ENCODE measurements around the gene EPHB1. TPM values are rescaled to one million over a fixed set of nuclear protein-coding genes. Genes with fewer than 3 reads are reported as not detected.

The EPHB1 gene
- total and polyA plus RNA-seq, 2 donors (not counting 3 experiments of a cell fraction or from before 2014, with no cell fraction given), result 1.3 to 5.2 TPM

DNA sequence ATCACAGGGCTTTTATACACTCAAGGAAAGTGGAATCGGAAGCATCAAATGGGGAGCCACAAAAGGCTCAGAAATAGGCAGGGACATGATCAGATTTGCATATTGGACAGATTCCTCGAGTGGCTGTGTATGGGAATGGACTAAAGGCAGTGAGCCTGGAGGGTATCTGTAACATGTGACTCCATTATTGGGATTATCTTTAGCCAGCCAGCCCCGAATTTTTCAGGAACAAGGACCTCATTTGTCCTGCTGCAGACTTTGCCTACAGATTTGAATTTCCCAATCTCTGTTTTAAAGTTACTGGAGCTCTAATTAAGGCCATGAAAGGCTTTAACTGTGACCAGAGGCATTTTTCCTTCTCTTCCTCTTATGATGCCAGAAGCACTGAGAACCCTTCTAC lies 26.9 kb upstream of the EPHB1 start:
- BruUV-seq (replicated peaks), result no TSS peak
- FAIRE-seq, result no peak
- no peak overlapping the region for H2AFZ ChIP-seq (ENCODE audit: low read depth, low read length)
- no peak overlapping the region for H3K4me2 ChIP-seq (ENCODE audit: insufficient read depth, low read length)
- H3K4me1 ChIP-seq (ENCODE audit: control insufficient read depth, extremely low read depth, insufficient read depth, low read length), result no peaks in the 10 kb centered on the region
- CTCF ChIA-PET, result interaction anchor here (1.3 kb wide), 1 partner anchor 13 kb away, joined by 4 read pairs; no protein-coding TSS in a partner anchor
- no peak for TF ChIP-seq MAX (IDR thresholded peaks at IDR 0.05; ENCODE audit: insufficient read depth, insufficient read length)
- no peaks in the 10 kb centered on the region for H3K79me2 ChIP-seq (ENCODE audit: control insufficient read depth, insufficient read depth, low read length)
- H3K9ac ChIP-seq (replicated peaks; ENCODE audit: extremely low read depth, insufficient read depth, low read length), result no peak overlapping the region
- H4K20me1 ChIP-seq (replicated peaks; ENCODE audit: control insufficient read depth, extremely low read depth, insufficient read depth, low read length), result no peaks in the 10 kb centered on the region
- dilution Hi-C loops (cut with MboI; ENCODE audit: extremely low pct_ligation_motif_present, low sequenced_read_pairs), result no loop called here
- no peak for DNase-seq (ENCODE audit: low read depth, low spot score)
- H3K9me1 ChIP-seq (replicated peaks; ENCODE audit: control insufficient read depth, extremely low read depth, insufficient read depth, low read length), result no peaks in the 10 kb centered on the region
- no peak overlapping the region for H3K27ac ChIP-seq (ENCODE audit: insufficient read depth, low read depth, low read length)
- H3K27me3 ChIP-seq (ENCODE audit: control insufficient read depth in 2 of 2, insufficient read depth in 2 of 2, low read length in 2 of 2), result no peaks in the 10 kb centered on the region
- H3K36me3 ChIP-seq (ENCODE audit: control insufficient read depth in 2 of 2, extremely low read depth in 1 of 2, insufficient read depth in 2 of 2, low read length in 2 of 2), result no peaks in the 10 kb centered on the region
- POLR2A ChIA-PET, result no interaction called here
- intact Hi-C loops (cut with micrococcal nuclease), result no loop called here
- no peak overlapping the region for H3K4me3 ChIP-seq (replicated peaks in 1 of 3; ENCODE audit: insufficient read depth in 1 of 3, low read depth in 1 of 3, low read length in 3 of 3)
- H3K9me3 ChIP-seq (replicated peaks; ENCODE audit: control insufficient read depth, insufficient read depth, low read length), result no peaks in the 10 kb centered on the region

GRCh38 chr3:134768837-134769236 lies 26.2 kb upstream of the EPHB1 start:
- Histone ChIP-seq H3K36me3 (ENCODE audit: control insufficient read depth in 2 of 2, extremely low read depth in 1 of 2, insufficient read depth in 2 of 2, low read length in 2 of 2) (no peaks in the 10 kb centered on the region), H3K9me1 (replicated peaks; ENCODE audit: control insufficient read depth, extremely low read depth, insufficient read depth, low read length) (no peaks in the 10 kb centered on the region), H2AFZ (ENCODE audit: low read depth, low read length) (no peak overlapping the region), H3K4me2 (ENCODE audit: insufficient read depth, low read length) (no peak overlapping the region), H3K9me3 (replicated peaks; ENCODE audit: control insufficient read depth, insufficient read depth, low read length) (no peaks in the 10 kb centered on the region), H3K9ac (replicated peaks; ENCODE audit: extremely low read depth, insufficient read depth, low read length) (no peak overlapping the region), H4K20me1 (replicated peaks; ENCODE audit: control insufficient read depth, extremely low read depth, insufficient read depth, low read length) (no peaks in the 10 kb centered on the region), H3K27me3 (ENCODE audit: control insufficient read depth in 2 of 2, insufficient read depth in 2 of 2, low read length in 2 of 2) (no peaks in the 10 kb centered on the region), H3K27ac (ENCODE audit: insufficient read depth, low read depth, low read length) (no peak overlapping the region), H3K4me1 (ENCODE audit: control insufficient read depth, extremely low read depth, insufficient read depth, low read length) (no peaks in the 10 kb centered on the region), H3K79me2 (ENCODE audit: control insufficient read depth, insufficient read depth, low read length) (no peaks in the 10 kb centered on the region), H3K4me3 (replicated peaks in 1 of 3; ENCODE audit: insufficient read depth in 1 of 3, low read depth in 1 of 3, low read length in 3 of 3) (no peak overlapping the region)
- ChIA-PET POLR2A (no interaction called here), CTCF (interaction anchor here (1.3 to 2.8 kb wide), 2 partner anchors 14 to 26 kb away, joined by 4 to 8 read pairs; partner anchors contain the start of gene EPHB1)
- DNase-seq (ENCODE audit: low read depth, low spot score), result no peak
- intact Hi-C loops (cut with micrococcal nuclease) (no loop called here), dilution Hi-C loops (cut with MboI; ENCODE audit: extremely low pct_ligation_motif_present, low sequenced_read_pairs) (no loop called here)
- FAIRE-seq, result no peak
- BruUV-seq (replicated peaks), result no TSS peak
- TF ChIP-seq MAX (IDR thresholded peaks at IDR 0.05; ENCODE audit: insufficient read depth, insufficient read length) (no peak), POLR2A (IDR thresholded peaks at IDR 0.05; ENCODE audit: low read depth, low read length) (no peak), EZH2 (IDR thresholded peaks at IDR 0.05; ENCODE audit: borderline replicate concordance, low read depth, low read length, severe bottlenecking) (no peak), CTCF (IDR thresholded peaks at IDR 0.05; ENCODE audit: extremely low read depth in 1 of 2, insufficient read depth in 1 of 2, low read depth in 1 of 2, low read length in 2 of 2) (no peak), MYC (IDR thresholded peaks at IDR 0.05; ENCODE audit: low read depth, low read length) (no peak), GATA2 (IDR thresholded peaks at IDR 0.05; ENCODE audit: insufficient read depth, insufficient read length, low read depth, low read length) (no peak), JUN (IDR thresholded peaks at IDR 0.05; ENCODE audit: borderline replicate concordance, insufficient read depth, insufficient read length, low read depth) (no peak), POLR2AphosphoS5 (IDR thresholded peaks at IDR 0.05; ENCODE audit: insufficient read depth, low read depth, low read length) (no peak)
